GM18858 (cell line): Measurements from ENCODE around the gene KLHL29.

Experiments used
- ATAC-seq: cut with Tn5 transposase; IDR thresholded peaks from one replicate; pipeline ENCODE4 v1.9.1; 2021; ENCODE audit not compliant: unreplicated experiment

Gene KLHL29

DNA sequence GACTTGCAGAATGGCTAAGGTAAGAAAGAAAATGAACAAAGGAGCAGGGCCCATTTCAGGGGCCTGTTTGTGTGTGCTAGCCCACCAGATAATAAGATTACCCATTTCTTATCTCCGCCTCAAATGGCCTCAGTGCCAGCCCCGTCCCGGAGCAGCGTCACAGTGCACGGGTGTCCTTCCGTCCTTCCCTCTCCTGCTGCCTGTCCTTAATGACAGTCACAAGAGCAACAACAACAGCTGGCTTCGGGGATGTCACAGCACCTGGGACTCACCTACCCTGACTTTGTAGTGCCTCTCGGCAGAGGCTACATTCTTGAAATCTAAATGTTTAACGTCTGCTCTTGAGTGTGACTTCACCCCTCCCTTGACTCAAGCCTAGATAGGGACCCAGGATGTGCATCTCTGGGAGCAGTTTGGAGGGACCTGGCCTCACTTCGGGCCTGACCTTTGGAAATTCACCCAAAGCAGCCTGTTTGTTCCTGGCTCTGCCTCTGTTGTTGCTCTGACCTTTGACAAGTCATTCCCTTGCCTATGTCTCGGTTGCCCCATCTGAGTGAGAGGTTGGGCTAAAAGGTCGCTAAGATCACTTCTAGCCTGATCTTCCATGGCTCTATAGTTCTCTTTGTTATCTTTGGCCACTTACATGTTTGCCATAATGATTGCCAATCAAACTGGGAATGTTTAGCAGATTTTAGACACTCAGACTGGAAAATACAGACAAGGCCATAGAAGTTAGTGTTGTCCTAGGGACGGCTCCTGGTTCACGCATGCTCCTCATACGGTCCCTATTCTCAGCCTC lies 122.5 kb downstream of the KLHL29 start:
- no peak for ATAC-seq

DNA sequence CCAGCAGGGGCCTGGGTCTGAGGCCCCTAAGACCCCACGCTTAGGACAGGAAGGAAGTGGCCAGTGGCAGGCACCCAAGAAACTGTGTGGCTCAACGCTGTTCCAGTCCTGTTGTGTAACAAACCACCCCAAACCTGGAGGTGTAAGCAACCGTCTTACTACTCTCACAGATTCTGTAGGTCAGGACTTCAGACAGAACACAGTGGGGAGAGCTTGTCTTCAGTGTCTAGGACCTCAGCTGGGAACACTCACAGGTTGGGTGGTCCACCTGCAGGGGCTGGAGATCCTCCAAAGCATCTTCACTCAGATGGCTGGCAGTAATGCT lies 123.0 kb downstream of the KLHL29 start:
- ATAC-seq = no peak

DNA sequence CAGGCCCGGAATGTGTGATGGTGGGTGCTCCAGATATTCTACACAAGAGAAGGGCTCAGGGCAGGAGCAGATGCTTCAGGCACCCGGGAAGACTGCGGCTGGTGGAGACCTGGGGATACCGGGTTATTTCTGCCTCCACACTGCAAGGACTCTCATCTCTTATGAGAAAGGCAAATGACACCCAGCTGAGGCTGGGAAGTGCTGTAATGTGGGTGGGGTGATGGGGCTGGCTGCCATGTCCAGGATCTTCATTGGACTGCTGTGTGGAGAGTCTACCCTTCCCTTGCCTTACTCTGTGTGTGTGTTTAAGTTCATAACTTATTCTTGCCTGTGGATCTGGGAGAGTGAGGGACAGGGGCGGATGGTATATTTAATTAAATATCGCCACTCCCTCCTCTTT lies 124.1 kb downstream of the KLHL29 start:
- ATAC-seq = no peak

DNA sequence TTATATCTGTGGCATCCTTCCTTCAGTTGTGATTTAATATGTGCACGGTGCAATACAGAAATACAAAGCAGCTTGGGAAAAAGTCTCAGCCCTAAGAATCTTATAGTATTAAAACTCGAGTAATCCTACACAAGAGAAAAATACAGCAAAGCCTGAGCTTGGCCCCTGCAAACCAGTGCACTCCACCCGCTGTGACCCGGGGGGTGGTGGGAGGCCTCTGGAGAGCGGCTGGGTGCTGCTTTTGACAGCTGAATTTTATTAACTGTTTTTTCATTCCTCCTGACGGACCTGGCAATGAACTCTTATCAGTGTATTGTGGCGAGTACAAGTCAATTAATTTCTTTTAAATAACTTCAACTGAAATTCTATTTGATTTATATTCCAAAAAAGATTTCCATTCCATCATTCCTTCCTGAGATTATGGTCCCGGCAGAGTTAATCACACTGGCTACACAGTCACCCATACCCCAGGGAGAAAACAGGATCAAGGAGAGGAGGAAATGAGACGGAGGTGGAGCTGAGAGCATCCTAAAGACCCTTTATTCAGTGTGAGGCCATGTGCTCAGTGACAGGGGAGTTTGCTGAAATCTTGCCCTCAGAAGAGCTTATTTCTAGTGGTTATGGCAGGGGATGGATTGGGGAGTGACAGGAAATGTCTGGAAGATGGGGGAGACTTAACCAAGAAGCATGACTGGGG lies 124.8 kb downstream of the KLHL29 start:
- ATAC-seq = no peak

DNA sequence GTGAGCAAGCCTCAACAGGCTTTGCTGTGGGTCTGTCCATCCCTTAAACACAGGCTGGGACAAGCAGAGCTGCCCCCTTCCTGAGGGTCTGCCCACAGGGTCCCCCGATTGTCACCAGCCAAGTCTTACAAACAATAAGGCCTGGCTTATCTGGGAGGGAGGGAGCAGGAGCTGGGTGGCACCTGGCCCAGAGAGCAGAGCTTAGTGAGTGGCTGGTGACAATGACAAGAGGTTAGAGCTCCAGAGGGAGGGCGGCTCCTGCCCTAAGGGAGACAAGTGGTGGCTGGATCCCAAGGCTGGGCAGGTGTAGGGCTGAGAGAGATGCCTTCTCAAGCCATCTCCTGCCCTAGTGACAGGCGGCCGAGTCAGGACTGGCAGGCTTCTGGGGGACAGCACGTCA lies 125.5 kb downstream of the KLHL29 start:
- ATAC-seq = no peak

DNA sequence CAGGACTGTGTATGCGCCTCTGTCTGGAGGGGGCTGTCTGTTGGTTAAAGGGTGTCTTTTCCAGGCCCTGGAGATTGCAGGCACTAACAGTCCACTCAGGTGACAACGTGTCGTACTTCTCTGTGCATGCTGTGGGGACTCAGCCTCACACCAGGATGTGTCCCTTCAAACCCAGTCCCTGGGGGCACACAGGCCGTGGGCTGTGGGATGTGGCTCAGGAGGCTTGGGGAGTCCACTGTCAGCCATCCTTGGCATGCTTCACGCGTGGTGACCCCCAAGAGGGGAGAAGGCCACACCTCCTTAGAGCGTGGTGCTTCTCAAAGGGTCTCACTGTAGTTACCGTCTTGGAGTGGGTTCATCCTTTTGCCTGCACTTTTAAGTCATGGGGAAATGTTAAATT lies 127.8 kb downstream of the KLHL29 start:
- no peak for ATAC-seq

DNA sequence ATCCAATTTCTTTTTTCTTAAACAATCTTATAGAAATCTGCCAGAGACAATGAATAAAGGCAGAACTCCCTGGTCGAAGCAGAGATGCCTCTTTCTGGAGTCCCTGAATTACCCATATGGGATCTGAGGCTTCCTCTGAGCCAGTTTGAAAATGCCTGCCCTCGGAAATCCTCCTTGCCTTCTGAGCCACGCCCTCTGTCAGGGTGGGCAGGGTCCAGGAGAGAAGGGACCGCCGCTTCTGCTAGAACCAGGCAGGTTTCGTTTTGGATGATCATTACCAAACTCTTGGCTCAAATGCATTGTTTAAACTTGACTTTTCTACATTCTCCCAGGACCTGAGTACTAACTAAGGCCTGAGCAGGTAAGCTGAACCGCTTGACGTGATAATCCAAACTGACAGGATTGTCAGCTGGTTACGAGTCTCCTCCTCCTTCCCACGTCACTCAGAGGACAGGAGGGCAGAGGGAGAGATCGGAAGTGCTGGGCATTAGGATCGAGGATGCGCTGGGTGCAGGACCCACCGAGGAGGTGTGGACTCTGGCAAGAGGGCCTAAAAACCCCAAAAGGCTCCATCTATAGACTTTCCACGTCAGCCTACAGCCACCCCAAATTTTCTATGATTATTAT lies 128.4 kb downstream of the KLHL29 start:
- ATAC-seq = no peak

DNA sequence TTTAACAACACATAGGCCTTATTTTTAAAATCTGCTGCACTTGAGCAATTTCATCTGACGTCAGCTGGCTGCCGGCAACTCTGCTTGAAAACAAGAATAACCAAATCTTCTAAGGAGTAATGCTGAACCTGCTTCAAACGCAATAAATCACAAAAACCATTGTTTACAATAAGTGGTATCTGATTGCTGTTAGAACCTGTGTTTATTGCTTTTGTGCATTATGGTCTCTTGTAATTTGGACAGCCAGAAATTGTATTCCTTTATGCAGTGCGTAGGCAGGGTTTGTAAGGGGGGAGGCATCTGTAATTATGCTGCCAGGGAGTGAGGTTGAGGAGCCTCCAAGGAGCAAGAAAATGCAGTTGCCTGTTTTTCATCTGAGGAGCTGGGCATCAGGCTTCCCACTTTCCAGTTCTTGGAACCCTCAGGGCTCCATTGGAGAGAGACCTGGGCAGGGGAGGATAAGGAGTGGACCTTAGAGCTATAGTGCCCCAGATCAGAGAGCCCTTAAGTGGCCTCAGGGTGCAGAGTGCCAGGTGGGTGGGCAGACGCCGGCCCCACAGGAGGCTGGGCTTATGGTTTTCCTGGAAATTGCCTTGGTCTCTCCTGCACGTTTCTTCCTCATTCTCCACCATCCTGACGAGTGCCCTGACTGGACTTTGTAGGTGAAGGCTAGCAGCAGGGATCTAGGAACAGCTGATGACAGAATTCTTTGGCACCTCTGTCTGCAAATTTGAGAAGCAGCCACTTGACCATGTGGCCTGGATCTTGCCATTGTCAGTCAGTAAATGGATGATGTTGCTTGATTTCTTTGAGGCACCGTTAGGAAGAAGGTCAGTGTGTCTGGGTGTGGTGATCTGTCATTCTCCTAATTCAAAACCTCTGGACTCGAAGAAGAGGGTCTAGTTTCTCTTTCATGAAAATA lies 129.2 kb downstream of the KLHL29 start:
- ATAC-seq = no peak

DNA sequence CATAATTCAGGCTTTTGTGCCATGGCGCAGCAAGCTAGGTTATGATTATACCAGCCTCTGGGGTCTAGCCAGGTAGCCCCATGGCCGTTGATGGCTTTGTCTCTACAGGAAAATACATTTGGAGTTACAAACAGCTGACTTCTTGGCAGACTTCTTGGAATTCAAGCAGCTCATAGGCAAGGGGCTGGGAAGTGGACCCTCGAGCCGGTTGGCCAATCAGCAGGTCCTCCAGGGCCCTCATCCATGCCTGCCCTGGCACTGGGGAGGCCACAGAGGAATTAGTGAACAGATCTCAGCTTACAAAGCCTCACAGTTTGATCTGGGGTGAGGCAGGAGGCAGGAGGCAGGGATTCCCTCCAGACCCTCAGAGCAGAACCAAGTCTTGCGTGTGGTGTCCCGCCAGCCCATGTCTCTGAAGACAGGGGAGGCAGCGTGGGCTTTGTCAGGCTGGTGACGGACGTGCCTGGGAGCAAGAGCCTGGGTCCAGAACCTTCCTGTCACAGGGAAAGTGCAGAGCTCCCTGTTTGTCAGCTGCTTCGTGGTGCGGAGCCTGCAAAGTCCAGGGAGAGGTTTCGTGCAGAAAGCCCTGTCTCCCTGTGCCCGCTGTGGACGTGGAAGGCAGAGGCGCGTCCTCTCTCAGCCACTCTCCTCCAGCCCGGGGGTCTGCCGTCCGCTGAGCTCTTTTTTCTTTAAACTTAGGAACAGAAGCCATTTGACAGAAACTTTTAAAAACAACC lies 131.7 kb downstream of the KLHL29 start:
- ATAC-seq = no peak

DNA sequence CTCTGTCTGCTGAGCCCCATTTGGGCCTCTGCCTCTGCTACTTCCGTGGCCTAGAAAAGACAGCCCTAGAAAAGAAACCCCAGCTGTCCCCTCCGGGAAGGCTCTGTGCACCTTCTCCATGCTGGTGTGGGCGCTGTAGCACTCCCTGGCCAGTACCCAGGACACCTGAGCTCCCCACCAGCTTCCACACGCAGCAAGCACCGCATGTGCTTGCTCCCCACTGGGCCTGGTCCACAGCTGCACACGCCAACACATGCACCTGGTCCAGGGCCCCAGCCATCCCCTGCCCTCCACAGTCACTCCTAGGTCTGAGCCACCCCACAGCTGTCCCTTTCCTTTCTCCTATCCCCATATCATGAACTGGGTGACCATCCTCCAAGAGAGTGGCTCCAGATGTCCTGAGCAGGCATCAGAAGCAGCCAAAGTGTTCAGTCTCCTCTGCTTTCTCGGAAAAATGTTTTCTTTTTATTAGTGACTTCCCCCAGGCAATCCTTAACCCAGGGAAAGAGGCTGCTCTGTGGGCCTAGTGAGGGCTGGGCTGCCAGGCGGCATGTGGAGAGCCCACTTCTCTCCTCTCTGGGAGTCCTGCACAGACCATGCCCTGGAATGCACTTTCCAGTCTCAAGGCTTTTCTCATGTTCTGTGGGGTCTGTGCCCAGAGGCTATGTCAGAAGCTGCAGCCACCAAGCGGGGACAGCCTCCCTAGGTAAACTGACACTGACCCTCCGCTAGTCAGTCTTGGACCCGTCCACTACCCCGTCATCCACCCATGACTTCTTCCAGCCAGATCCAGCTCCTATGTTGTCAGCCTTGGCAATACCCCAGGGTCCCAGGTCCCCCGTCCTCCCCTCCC lies 133.7 kb downstream of the KLHL29 start:
- ATAC-seq = no peak

DNA sequence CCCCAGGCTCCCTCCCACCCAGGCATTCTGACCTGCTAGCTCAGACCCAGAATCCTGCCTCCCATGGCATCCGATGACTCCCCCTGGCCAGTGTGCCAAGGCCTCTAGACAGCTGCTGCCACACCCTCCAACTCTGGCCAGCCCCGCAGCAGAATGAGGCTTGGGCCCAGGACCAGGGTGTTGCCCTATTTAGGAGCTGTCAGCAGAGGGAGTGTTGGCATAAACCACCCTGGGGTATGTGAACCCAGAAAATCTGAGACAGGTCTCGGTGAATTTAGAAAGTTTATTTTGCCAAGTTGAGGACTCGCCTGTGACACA lies 134.3 kb downstream of the KLHL29 start:
- no peak for ATAC-seq

DNA sequence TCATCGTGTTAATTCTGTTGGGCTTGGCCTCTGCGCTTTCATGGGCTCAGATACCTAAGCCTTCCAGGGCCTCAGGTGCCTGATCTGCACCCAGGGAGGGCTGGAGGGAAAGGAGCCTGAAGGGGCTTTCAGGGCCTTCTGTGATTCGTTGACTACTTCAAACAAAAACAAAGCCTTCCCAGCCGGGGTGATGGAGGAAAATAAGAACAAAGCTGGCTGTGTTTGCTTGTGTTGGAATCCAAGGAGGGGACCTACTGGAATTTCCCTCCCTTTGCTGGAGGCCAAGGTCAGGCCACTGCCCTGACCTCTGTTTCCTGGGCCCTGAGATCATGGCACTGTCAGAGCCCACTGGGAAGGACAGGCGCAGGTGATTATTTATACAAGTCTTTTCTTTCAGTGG lies 135.3 kb downstream of the KLHL29 start:
- no peak for ATAC-seq

DNA sequence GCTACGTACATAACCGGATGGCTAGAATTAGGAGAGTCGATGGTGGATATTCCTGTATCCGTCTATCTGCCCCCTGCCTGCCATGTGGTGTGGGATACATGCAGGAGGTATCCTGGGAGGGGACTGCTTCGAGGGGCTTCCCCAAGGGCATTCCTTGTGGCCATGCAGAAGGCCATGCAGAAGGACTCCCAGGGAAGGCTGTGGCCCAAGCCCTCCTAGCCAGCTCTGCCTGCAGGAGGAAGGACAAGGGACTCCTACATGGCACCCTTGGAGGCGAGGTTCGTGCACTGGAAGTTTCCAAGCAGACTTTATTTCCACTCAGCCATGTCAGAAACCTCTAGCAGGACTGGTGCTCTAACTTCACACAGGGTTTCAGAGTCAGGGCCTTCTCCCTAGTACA lies 136.1 kb downstream of the KLHL29 start:
- no peak for ATAC-seq

DNA sequence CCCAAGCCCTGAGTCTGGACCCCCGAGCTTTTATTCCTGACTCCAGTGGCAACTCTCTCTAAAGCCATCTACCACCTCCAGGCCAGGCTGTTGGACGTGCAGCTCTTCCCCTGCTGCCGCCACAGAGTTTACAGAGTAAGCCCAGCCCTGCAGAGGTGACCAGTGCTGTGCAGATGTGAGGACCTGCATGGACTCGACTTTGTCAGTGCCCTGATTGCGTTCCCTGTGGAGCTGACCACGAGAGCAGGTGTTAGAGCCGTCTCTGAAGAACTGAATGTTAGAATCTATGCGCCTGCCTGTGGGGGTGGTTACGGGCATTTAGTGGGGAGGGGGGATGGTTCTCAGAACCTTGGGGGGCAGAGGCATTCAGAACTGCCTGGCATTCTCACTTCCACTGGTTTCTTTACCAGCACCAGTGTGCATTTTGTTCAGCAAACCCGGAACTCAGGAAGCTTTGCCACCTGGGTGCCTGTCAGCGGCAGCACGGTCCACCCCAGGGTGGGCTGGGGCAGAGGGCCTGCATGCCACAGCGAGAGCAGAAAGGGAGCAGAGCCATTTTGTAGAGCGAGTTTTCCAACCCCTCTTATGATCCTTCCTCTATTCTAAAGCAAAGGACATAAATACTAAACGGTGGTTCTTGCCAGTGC lies 137.9 kb downstream of the KLHL29 start:
- no peak for ATAC-seq

DNA sequence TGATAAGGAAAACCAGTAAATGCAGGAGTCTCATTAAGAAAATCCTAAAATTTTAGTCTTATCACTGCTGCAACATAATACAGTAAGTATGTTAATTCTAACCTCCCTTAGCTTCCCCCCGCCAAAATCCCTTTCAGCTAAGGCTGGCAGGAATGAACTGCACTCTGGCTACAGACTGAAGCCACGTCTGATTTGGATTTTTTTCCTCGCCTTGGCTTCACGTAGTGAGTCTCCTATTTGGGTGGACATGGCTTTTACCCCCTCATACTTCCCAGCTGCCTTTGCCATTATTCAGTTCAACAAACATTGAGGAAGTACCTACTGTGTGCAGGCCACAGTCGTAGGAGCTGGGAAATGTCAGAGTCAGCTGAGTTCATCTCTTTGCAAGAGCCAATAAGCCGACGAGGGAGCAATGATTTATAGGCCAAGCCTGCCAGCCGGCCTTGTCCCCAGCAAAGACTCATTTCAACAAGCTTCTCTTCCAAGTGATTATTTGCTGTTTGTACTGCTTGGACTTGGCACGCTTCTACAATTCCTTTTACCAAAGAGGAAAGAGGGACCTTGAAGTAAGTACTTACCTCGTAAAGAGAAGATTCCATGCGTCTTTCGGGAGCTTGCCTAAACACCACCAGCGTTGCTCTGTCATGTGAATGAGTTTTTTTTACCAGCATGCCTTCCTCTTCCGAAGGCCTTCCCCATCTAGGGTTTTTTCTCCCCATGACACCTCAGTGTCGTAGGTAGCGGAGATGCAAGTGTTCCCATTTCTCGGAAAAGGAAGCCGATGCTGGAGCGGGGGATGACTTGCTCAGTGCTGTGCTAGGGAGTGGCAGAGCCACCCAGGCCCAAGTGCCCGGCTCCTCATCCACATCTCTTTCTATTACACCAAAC lies 138.6 kb downstream of the KLHL29 start:
- no peak for ATAC-seq

DNA sequence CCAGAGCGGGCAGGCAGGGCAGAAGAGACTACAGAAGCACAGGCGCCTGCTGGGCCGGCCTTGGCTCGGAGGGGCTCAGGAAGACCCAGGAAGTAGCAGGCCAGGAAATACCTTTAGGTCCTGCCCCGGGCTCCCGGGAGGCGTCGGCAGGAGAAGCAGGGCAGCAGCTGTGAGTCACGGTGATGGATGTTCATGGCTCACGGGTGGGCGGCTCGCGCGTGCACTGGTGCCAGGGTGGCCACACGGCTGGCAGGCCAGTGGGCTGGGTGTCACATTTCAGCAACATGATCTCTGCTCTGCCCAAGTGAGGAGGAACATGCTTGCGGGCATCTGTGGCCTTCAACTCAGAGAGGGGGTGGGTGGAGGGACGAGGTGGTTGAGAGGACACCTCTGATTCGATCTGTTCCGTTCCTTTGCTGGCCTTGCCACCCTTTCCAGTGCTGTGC lies 139.3 kb downstream of the KLHL29 start:
- no peak for ATAC-seq

DNA sequence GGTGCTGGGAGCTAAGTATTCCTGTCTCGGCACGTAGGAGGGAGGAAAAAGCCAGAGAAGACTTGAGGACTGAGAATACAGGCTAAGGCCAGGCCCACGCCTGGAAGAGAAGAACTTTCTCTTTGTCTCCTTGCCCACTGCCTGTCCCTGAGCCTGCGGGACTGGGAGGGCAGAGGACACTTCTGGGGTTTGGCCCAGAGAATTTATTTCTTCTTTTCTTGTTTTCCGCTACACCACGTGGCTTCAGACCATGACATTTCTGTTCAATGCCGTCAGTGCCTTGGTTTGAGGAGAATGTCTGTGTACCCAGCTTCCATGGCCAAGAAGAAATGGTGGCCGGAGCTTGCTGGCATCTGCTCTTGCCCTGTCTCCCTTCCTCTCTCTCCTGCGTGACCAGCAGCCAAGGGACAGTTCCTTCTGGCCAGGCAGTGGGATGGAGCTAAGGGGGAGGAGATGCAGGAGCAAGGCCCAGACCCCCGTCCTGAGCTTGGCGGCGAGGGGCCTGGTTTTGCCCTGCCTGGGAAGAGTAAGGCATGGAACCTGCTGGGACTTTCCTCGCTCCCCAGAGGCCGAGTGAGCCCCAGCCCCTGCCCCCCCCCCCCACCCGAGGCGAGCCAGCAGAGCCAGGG lies 140.3 kb downstream of the KLHL29 start:
- no peak for ATAC-seq

DNA sequence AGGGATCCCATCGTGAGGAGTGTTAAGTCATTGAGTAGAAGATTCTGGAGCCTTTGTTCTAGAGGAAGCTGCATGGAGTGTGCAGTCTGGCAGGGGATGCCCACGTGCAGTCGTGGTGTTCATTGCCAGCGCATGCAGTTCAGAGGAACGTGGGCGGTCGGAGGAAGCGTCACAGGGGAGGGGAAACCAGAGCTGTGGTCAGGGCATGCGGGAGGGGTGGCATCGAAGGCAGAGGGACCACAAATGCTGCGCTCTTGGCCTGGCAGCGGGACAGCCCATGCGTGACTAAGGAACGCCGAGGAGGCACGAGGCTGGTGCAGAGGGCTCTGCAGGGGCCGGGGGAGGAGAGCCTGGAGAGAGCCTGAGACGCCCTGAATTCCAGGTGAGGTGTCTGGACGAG lies 141.1 kb downstream of the KLHL29 start:
- ATAC-seq = no peak
